ENCODE measurements around the gene PIGM.

DNA sequence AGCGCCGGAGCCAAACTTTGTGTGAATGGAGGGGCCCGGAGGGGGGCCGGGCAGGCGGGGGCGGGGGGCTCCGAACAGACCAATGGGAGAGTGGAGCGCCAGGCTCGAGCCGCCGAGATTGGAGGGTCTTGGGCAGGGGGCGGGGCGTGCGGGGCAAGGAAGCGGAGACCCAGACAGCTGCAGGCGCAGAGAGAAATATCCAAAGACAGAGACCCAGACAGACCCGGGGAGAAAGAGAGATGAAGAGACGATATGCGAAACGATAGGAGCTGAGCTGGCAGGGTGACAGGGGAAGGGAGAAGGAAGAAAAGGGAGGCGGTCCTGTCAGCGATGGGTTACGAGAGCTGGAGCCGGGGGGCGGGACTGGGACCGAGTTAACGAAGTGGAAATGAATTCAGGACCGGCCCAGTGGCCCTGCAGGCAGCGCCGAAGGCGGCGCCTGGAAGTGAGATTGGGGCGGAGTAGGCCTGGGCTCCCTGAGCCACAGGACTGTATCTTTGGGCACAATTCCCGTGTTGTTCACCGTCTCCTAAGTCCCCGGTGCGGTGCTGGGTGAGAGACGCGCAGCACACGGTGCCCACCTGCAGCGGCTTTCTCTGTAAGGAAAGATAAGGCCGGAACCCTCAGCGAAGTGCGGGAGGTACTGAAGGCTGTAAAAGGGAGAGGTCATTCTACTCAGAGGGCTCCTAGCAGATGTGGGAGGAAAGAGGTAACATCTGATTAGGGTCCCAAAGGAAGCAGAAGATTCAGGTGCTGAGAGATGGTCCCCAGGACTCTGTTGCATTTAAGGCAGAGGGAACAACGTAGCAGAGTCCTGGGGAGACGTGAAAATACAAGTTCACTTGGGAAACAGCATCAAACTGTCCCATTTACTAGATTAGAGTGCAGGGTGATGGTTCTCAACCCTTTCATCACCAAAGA is 38.7 kb upstream of the PIGM start:
- TF ChIP-seq, protein P1, sequence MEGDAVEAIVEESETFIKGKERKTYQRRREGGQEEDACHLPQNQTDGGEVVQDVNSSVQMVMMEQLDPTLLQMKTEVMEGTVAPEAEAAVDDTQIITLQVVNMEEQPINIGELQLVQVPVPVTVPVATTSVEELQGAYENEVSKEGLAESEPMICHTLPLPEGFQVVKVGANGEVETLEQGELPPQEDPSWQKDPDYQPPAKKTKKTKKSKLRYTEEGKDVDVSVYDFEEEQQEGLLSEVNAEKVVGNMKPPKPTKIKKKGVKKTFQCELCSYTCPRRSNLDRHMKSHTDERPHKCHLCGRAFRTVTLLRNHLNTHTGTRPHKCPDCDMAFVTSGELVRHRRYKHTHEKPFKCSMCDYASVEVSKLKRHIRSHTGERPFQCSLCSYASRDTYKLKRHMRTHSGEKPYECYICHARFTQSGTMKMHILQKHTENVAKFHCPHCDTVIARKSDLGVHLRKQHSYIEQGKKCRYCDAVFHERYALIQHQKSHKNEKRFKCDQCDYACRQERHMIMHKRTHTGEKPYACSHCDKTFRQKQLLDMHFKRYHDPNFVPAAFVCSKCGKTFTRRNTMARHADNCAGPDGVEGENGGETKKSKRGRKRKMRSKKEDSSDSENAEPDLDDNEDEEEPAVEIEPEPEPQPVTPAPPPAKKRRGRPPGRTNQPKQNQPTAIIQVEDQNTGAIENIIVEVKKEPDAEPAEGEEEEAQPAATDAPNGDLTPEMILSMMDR (IDR thresholded peaks at IDR 0.05; ENCODE audit: borderline replicate concordance, extremely low read depth, low read length, poor library complexity, severe bottlenecking), result no peak
- TF ChIP-seq EZH2 (IDR thresholded peaks at IDR 0.05; ENCODE audit: borderline replicate concordance, low read depth, low read length, severe bottlenecking), result no peak

Measured in DND-41 (cell line).